Left lung (tissue), 10 donors: Measurements from ENCODE around the gene ABCA7. TPM values are rescaled to one million over a fixed set of nuclear protein-coding genes. Genes with fewer than 3 reads are reported as not detected.

Source experiments
- ATAC-seq: fragments of 200-7000 bp; cut with Tn5 transposase; one replicate; pipeline ENCODE4 v1.9.1; 2020; ENCODE audit warnings: moderate library complexity
- DNase-seq, 4 donors: peaks; one replicate each; pipeline ENCODE4 v3.0.0-alpha.2; 2013 to 2020
- H3K27ac ChIP-seq, 2 donors: fragments of 200-600 bp; sonication (generic) in 1 of 2; one replicate each; pipeline versions ENCODE4 v1.5.0 to v1.8.0; 2020 to 2021
- H3K27me3 ChIP-seq, 2 donors: fragments of 200-600 bp; sonication (generic) in 1 of 2; one replicate each; pipeline versions ENCODE4 v1.5.0 to v1.8.0; 2020 to 2021
- H3K36me3 ChIP-seq, 2 donors: fragments of 200-600 bp; sonication (generic) in 1 of 2; one replicate each; pipeline versions ENCODE4 v1.5.0 to v1.8.0; 2020 to 2021
- H3K4me1 ChIP-seq, 2 donors: fragments of 200-600 bp; one replicate each; pipeline ENCODE4 v1.8.0; 2021
- H3K4me3 ChIP-seq, 2 donors: fragments of 200-600 bp; sonication (generic) in 1 of 2; one replicate each; pipeline versions ENCODE4 v1.5.0 to v1.8.0; 2020 to 2021; ENCODE audit warnings: mild to moderate bottlenecking in 1 of 2
- H3K9me3 ChIP-seq, 2 donors: fragments of 200-600 bp; sonication (generic) in 1 of 2; one replicate each; pipeline versions ENCODE4 v1.5.0 to v1.8.0; 2020 to 2021
- intact Hi-C, 2 donors: fragments of 100-400 bp; cut with DNase I; formaldehyde crosslinking; loops; one replicate each; pipeline versions ENCODE4 v1.11.2 to v1.14.2; 2022
- polyA plus RNA-seq, 6 donors: library from polyadenylated mRNA; unstranded; fragments of 120-200 nt; gene quantifications; one replicate each; pipeline ENCODE4 v1.2.1, GENCODE V29; 2013; ENCODE audit not compliant: insufficient read length in 6 of 6
- total RNA-seq, 2 donors: library from RNA; stranded (reverse); fragmentation: NEBNext Ultra II Directional; extraction: Animal tissue kit (Norgen Biotek cat#: 25700); gene quantifications; one replicate each; pipeline ENCODE4 v1.2.1, GENCODE V29; 2021
- TF ChIP-seq, protein P1 (sequence below), 2 donors: fragments of 200-600 bp; sonication (generic) in 1 of 2; IDR thresholded peaks; one replicate each; pipeline versions ENCODE4 v1.5.0 to v1.8.0; 2021; ENCODE audit warnings: antibody characterized with exemption in 2 of 2
- donor health status: DM: no; HTN: yes; CAD: no.
- donor health status: DM: no; HTN: no; CAD: no.

The ABCA7 gene
- total and polyA plus RNA-seq, 8 donors, result 3.3 to 52.2 (median 4.9) TPM

DNA sequence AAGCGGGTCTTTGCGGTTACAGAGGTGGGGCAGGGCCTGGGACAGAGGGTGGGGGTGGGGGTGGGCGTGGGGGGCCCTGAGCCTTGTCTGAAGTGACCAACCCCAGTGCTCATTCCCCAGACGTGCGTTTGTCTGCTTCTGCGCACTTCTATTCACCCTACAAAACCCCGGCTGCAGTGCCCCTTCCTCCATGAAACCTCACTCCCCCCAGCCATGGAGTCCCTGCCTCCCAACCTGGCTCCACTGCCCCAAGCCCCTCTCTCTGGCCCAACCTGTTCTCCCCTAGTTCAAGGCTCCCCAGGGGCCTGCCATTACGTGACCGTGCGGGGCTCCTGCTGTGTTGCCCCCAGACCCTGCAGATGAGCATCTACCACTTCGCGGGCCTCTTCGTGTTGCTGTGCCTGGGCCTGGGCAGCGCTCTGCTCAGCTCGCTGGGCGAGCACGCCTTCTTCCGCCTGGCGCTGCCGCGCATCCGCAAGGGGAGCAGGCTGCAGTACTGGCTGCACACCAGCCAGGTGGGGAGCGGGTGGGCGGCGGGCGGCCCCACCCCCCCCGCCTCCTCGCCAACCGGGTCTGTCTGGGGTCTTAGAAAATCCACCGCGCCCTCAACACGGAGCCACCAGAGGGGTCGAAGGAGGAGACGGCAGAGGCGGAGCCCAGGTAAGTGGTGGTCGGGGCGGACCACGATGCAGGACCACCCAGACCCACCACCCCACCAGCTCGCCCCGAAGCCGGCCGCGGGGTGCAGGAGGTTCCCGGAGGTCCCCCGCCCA, 31.5 kb upstream of the ABCA7 start:
- intact Hi-C loops, result no loop called here
- Histone ChIP-seq H3K4me1 (peaks cover 0 to 4% of the 10 kb centered on the region in 2 donors), H3K9me3 (no peaks in the 10 kb centered on the region), H3K27ac (no peak overlapping the region), H3K4me3 (no peak overlapping the region), H3K36me3 (peaks cover 0 to 65% of the 10 kb centered on the region in 2 donors), H3K27me3 (peaks cover 0 to 8% of the 10 kb centered on the region in 2 donors)
- peak in 1 of 4 donors; percentile 71 for DNase-seq
- TF ChIP-seq, protein P1, sequence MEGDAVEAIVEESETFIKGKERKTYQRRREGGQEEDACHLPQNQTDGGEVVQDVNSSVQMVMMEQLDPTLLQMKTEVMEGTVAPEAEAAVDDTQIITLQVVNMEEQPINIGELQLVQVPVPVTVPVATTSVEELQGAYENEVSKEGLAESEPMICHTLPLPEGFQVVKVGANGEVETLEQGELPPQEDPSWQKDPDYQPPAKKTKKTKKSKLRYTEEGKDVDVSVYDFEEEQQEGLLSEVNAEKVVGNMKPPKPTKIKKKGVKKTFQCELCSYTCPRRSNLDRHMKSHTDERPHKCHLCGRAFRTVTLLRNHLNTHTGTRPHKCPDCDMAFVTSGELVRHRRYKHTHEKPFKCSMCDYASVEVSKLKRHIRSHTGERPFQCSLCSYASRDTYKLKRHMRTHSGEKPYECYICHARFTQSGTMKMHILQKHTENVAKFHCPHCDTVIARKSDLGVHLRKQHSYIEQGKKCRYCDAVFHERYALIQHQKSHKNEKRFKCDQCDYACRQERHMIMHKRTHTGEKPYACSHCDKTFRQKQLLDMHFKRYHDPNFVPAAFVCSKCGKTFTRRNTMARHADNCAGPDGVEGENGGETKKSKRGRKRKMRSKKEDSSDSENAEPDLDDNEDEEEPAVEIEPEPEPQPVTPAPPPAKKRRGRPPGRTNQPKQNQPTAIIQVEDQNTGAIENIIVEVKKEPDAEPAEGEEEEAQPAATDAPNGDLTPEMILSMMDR (IDR thresholded peaks at IDR 0.05), result no peak
- no peak for ATAC-seq

DNA sequence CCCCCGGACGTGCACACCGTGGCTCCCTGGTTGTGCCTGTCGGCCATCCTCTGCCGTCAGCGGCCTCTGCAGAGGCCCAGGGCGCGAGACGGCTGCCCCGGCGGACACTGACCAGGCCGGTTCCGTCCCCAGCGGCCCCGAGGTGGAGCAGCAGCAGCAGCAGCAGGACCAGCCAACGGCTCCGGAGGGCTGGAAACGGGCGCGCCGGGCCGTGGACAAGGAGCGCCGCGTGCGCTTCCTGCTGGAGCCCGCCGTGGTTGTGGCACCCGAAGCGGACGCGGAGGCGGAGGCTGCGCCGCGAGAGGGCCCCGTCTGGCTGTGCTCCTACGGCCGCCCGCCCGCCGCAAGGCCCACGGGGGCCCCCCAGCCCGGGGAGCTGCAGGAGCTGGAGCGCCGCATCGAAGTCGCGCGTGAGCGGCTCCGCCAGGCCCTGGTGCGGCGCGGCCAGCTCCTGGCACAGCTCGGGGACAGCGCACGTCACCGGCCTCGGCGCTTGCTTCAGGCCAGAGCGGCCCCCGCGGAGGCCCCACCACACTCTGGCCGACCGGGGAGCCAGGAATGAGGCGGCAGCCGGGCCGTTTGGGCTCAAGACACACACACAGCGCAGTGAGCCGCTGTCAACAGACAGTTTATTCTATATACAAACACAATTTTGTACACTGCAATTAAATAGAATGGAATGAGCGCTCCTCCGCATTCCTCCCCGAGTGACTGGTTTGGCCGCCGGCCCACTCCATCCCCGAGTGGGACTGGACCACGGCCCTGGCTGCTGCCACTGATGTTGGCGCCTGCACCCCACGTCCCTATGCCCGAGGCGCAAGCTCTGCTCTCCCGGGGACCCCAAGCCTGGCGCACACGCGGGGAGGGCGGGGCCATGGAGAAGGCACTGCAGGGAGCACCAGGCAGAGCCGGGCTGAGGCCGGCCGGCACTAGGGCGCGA, 30.6 kb upstream of the ABCA7 start:
- no peak overlapping the region for H3K4me3 ChIP-seq
- ATAC-seq (peak; percentile 51), DNase-seq (peak in 3 of 4 donors; percentile 80 to 90 (median 83))
- intact Hi-C loops, result no loop called here
- no peaks in the 10 kb centered on the region for H3K9me3 ChIP-seq
- TF ChIP-seq, protein P1 (IDR thresholded peaks at IDR 0.05), result no peak
- H3K27ac ChIP-seq, result peak overlapping the region in 1 of 2 donors; percentile 33
- H3K4me1 ChIP-seq, result peaks cover 0 to 4% of the 10 kb centered on the region in 2 donors
- peaks cover 0 to under 1% of the 10 kb centered on the region in 2 donors for H3K27me3 ChIP-seq
- peaks cover 0 to 74% of the 10 kb centered on the region in 2 donors for H3K36me3 ChIP-seq

DNA sequence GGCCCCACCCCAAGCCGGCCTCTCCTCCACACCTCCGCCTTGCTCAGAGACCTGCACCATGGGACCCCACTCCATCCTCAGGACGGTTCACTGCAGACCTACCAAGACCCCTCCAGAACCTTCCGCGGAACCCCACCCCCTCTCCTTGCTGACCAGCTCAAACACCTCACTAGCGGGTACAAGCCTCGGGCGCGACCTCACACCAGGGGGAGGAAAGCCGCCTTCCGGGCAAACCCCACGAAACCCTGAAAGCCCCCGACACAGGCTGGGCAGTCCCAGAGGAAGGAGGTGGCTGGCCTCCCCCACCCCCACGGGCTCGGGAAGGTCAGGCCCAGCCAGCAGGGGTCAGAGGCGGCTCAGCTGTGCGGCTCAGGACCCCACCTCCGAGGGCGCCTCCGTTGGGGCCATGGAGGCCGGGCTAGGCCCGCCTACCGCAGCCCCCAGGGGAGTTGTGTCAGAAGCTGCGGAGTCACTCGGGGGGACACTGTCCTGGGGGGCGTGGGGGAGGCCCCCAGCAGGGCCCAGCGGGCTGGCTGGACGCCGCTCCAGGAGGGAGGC, 29.8 kb upstream of the ABCA7 start:
- ATAC-seq (no peak), DNase-seq (peak in 1 of 4 donors; percentile 77)
- Histone ChIP-seq H3K4me1 (peaks cover 0 to 4% of the 10 kb centered on the region in 2 donors), H3K36me3 (peaks cover 0 to 81% of the 10 kb centered on the region in 2 donors), H3K4me3 (no peak overlapping the region), H3K9me3 (no peaks in the 10 kb centered on the region), H3K27me3 (no peaks in the 10 kb centered on the region), H3K27ac (no peak overlapping the region)
- TF ChIP-seq, protein P1 (IDR thresholded peaks at IDR 0.05), result no peak
- intact Hi-C loops, result no loop called here

DNA sequence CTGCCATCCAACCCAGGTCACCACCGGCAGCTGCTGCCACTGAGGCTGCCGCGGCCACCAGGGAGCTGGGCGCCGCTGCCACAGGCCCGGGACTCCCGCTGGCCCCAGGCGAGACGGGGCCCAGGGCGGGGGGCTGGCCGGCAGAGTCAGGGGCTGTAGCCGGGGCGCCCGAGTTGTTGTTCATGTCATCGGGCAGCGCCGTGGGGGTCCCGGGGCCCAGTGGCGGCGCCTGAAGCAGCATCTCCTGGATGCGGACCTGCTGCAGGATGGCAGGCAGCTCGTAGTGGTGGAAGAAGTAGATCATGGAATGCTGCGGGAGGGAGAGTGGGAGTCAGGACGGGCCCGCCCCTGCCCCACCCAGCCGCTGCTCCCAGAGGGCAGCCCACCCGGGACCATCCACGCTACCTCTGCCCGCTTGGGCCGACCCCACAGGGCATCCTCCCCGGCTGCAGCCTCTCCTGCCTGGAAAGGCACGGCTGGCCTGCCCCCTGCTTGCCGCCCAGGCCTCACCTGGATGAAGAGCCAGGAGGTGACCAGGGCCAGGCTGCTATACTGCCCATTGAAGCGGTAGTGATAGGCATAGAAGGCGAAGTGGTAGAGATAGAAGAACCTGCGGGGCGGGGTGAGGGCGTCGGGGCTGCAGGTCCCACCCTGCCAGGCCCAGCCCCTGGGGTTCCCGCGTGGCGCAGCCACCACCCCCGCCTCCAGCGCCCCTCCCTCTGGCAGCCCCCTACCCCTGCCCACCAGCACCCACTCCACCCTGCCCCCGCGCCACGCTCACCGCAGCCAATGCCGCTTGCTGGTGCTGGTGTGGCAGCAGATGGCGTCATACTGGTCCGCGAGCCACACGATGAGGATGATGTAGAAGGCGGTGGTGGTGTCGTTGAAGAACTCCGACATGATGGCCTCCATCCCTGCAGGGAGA, 29.1 kb upstream of the ABCA7 start:
- no peaks in the 10 kb centered on the region for H3K27me3 ChIP-seq
- TF ChIP-seq, protein P1 (IDR thresholded peaks at IDR 0.05), result no peak
- peaks cover 7% of the 10 kb centered on the region in 2 donors for H3K4me1 ChIP-seq
- DNase-seq (peak in 1 of 4 donors; percentile 74), ATAC-seq (no peak)
- intact Hi-C loops, result no loop called here
- H3K9me3 ChIP-seq, result no peaks in the 10 kb centered on the region
- no peak overlapping the region for H3K27ac ChIP-seq
- no peak overlapping the region for H3K4me3 ChIP-seq
- peaks cover 0 to 89% of the 10 kb centered on the region in 2 donors for H3K36me3 ChIP-seq
